Measurements from ENCODE around the gene ADCY6. TPM values are rescaled to one million over a fixed set of nuclear protein-coding genes. Genes with fewer than 3 reads are reported as not detected.

ADCY6 gene
- total and polyA plus RNA-seq, 2 donors (not counting 3 experiments of a cell fraction or from before 2014, with no cell fraction given): 37.0 to 46.2 TPM

- TF ChIP-seq MAX (IDR thresholded peaks at IDR 0.05; ENCODE audit: insufficient read depth, insufficient read length) (no peak), CTCF (IDR thresholded peaks at IDR 0.05; ENCODE audit: extremely low read depth in 1 of 2, insufficient read depth in 1 of 2, low read depth in 1 of 2, low read length in 2 of 2) (no peak), EZH2 (IDR thresholded peaks at IDR 0.05; ENCODE audit: borderline replicate concordance, low read depth, low read length, severe bottlenecking) (no peak), GATA2 (IDR thresholded peaks at IDR 0.05; ENCODE audit: insufficient read depth, insufficient read length, low read depth, low read length) (no peak), POLR2AphosphoS5 (IDR thresholded peaks at IDR 0.05; ENCODE audit: insufficient read depth, low read depth, low read length) (no peak), FOS (IDR thresholded peaks at IDR 0.05; ENCODE audit: borderline replicate concordance, insufficient read depth, low read length) (no peak), MYC (IDR thresholded peaks at IDR 0.05; ENCODE audit: low read depth, low read length) (no peak), POLR2A (IDR thresholded peaks at IDR 0.05; ENCODE audit: low read depth, low read length) (no peak), JUN (IDR thresholded peaks at IDR 0.05; ENCODE audit: borderline replicate concordance, insufficient read depth, insufficient read length, low read depth) (no peak)
- no TSS peak for BruUV-seq (replicated peaks)
These were observed 21.8 kb downstream of the ADCY6 start for GRCh38 chr12:48767047-48767446.

More at GRCh38 chr12:48767047-48767446, 21.8 kb downstream of the ADCY6 start:
- ChIA-PET CTCF (interaction anchor here (0.8 kb wide), 1 partner anchor 14 kb away, joined by 3 read pairs; no protein-coding TSS in a partner anchor), POLR2A (no interaction called here)
- Histone ChIP-seq H3K27me3 (ENCODE audit: control insufficient read depth in 2 of 2, insufficient read depth in 2 of 2, low read length in 2 of 2) (no peaks in the 10 kb centered on the region), H3K9me3 (replicated peaks; ENCODE audit: control insufficient read depth, insufficient read depth, low read length) (no peaks in the 10 kb centered on the region), H3K36me3 (ENCODE audit: control insufficient read depth in 2 of 2, extremely low read depth in 1 of 2, insufficient read depth in 2 of 2, low read length in 2 of 2) (peaks cover 6 to 43% of the 10 kb centered on the region in 2 experiments), H4K20me1 (replicated peaks; ENCODE audit: control insufficient read depth, extremely low read depth, insufficient read depth, low read length) (no peaks in the 10 kb centered on the region), H3K79me2 (ENCODE audit: control insufficient read depth, insufficient read depth, low read length) (no peaks in the 10 kb centered on the region), H3K9ac (replicated peaks; ENCODE audit: extremely low read depth, insufficient read depth, low read length) (no peak overlapping the region), H3K4me2 (ENCODE audit: insufficient read depth, low read length) (no peak overlapping the region), H3K4me1 (ENCODE audit: control insufficient read depth, extremely low read depth, insufficient read depth, low read length) (no peaks in the 10 kb centered on the region), H3K27ac (ENCODE audit: insufficient read depth, low read depth, low read length) (no peak overlapping the region), H3K4me3 (replicated peaks in 1 of 3; ENCODE audit: insufficient read depth in 1 of 3, low read depth in 1 of 3, low read length in 3 of 3) (no peak overlapping the region), H3K9me1 (replicated peaks; ENCODE audit: control insufficient read depth, extremely low read depth, insufficient read depth, low read length) (no peaks in the 10 kb centered on the region), H2AFZ (ENCODE audit: low read depth, low read length) (no peak overlapping the region)
- FAIRE-seq: no peak
- intact Hi-C loops (cut with micrococcal nuclease) (no loop called here), dilution Hi-C loops (cut with MboI; ENCODE audit: extremely low pct_ligation_motif_present, low sequenced_read_pairs) (no loop called here)
- DNase-seq (ENCODE audit: low read depth, low spot score): no peak
